Neural crest cell (in vitro differentiated cells): Measurements from ENCODE around the gene SH3TC1. TPM values are rescaled to one million over a fixed set of nuclear protein-coding genes. Genes with fewer than 3 reads are reported as not detected.

Experiments used
- DNase-seq: peaks from one replicate; pipeline ENCODE4 v3.0.0; 2021; ENCODE audit warnings: low read depth, mixed read lengths, low spot score
- H3K27ac Mint-ChIP-seq: one replicate; pipeline ENCODE4 v1.8.0; 2021; ENCODE audit warnings: mild to moderate bottlenecking, mixed read lengths; ENCODE audit not compliant: unreplicated experiment
- H3K27me3 Mint-ChIP-seq: 2 replicates; pipeline ENCODE4 v1.8.0; 2021; ENCODE audit warnings: low read depth, mild to moderate bottlenecking, mixed read lengths
- H3K36me3 Mint-ChIP-seq: 2 replicates; pipeline ENCODE4 v1.8.0; 2021; ENCODE audit warnings: low read depth, mild to moderate bottlenecking, mixed read lengths
- H3K4me1 Mint-ChIP-seq: 2 replicates; pipeline ENCODE4 v1.8.0; 2021; ENCODE audit warnings: mixed read lengths
- H3K4me3 Mint-ChIP-seq: one replicate; pipeline ENCODE4 v1.8.0; 2021; ENCODE audit warnings: mild to moderate bottlenecking, mixed read lengths
- H3K9me3 Mint-ChIP-seq: 2 replicates; pipeline ENCODE4 v1.8.0; 2021; ENCODE audit warnings: mixed read lengths
- CTCF ChIP-seq: fragments of 200-600 bp; sonication (generic); conservative IDR thresholded peaks from 2 replicates; pipeline ENCODE4 v1.5.0; 2021; ENCODE audit warnings: antibody characterized with exemption, mild to moderate bottlenecking
- total RNA-seq: library from RNA; stranded (reverse); gene quantifications from 2 replicates; pipeline ENCODE4 v1.2.1, GENCODE V29; 2021

The SH3TC1 gene
- total RNA-seq, 1 donor from 2014 or later, result 2.7 TPM

GRCh38 chr4:8227771-8228318 lies 28.8 kb downstream of the SH3TC1 start:
- no peak overlapping the region for H3K4me3 Mint-ChIP-seq
- no peaks in the 10 kb centered on the region for H3K27me3 Mint-ChIP-seq
- H3K9me3 Mint-ChIP-seq, result no peaks in the 10 kb centered on the region
- H3K36me3 Mint-ChIP-seq, result no peaks in the 10 kb centered on the region
- H3K27ac Mint-ChIP-seq, result no peak overlapping the region
- TF ChIP-seq CTCF, result no peak
- no peak for DNase-seq
- H3K4me1 Mint-ChIP-seq, result peaks cover 21% of the 10 kb centered on the region

- peaks cover 21% of the 10 kb centered on the region for H3K4me1 Mint-ChIP-seq
- H3K27ac Mint-ChIP-seq, result no peak overlapping the region
- no peak for TF ChIP-seq CTCF
- no peak overlapping the region for H3K4me3 Mint-ChIP-seq
- H3K36me3 Mint-ChIP-seq, result no peaks in the 10 kb centered on the region
- H3K27me3 Mint-ChIP-seq, result no peaks in the 10 kb centered on the region
- DNase-seq, result no peak
- H3K9me3 Mint-ChIP-seq, result no peaks in the 10 kb centered on the region
These were observed 29.5 kb downstream of the SH3TC1 start for GRCh38 chr4:8228319-8229250.

GRCh38 chr4:8229331-8229975 lies 30.4 kb downstream of the SH3TC1 start:
- Mint-ChIP-seq H3K27ac (no peak overlapping the region), H3K4me1 (peaks cover 17% of the 10 kb centered on the region), H3K36me3 (no peaks in the 10 kb centered on the region), H3K9me3 (no peaks in the 10 kb centered on the region), H3K27me3 (no peaks in the 10 kb centered on the region), H3K4me3 (no peak overlapping the region)
- no peak for TF ChIP-seq CTCF
- DNase-seq, result no peak

GRCh38 chr4:8230033-8230432 lies 30.9 kb downstream of the SH3TC1 start:
- TF ChIP-seq CTCF, result no peak
- Mint-ChIP-seq H3K9me3 (no peaks in the 10 kb centered on the region), H3K27me3 (no peaks in the 10 kb centered on the region), H3K36me3 (no peaks in the 10 kb centered on the region), H3K4me3 (no peak overlapping the region), H3K27ac (no peak overlapping the region), H3K4me1 (peaks cover 17% of the 10 kb centered on the region)
- DNase-seq, result no peak

GRCh38 chr4:8230891-8231290 lies 31.8 kb downstream of the SH3TC1 start:
- H3K36me3 Mint-ChIP-seq, result no peaks in the 10 kb centered on the region
- peaks cover 11% of the 10 kb centered on the region for H3K4me1 Mint-ChIP-seq
- H3K27ac Mint-ChIP-seq, result no peak overlapping the region
- H3K9me3 Mint-ChIP-seq, result no peaks in the 10 kb centered on the region
- H3K4me3 Mint-ChIP-seq, result no peak overlapping the region
- no peak for DNase-seq
- no peaks in the 10 kb centered on the region for H3K27me3 Mint-ChIP-seq
- TF ChIP-seq CTCF, result no peak
